Naive B cell (primary cell): ENCODE data around the gene ETS1. TPM values are rescaled to one million over a fixed set of nuclear protein-coding genes. Genes with fewer than 3 reads are reported as not detected.

Experiments used
- ATAC-seq, 2 donors: fragments of 150-1000 bp; cut with Tn5 transposase; 2 replicates each; pipeline ENCODE4 v1.10.0; 2021; ENCODE audit warnings: low read depth in 2 of 2, mild to moderate bottlenecking in 2 of 2, moderate library complexity in 2 of 2
- DNase-seq: peaks from one replicate; pipeline ENCODE4 v3.0.0; 2022
- H3K27ac Mint-ChIP-seq, 6 donors: one replicate each; pipeline ENCODE4 v1.8.0; 2020 to 2022; ENCODE audit warnings: mild to moderate bottlenecking in 6 of 6, mixed read lengths in 6 of 6, moderate library complexity in 5 of 6, inconsistent platforms in 2 of 6
- H3K27me3 Mint-ChIP-seq, 3 donors: one replicate each; pipeline ENCODE4 v1.8.0; 2021 to 2022; ENCODE audit warnings: mixed read lengths in 3 of 3, mild to moderate bottlenecking in 1 of 3
- H3K36me3 Mint-ChIP-seq, 2 donors: one replicate each; pipeline ENCODE4 v1.8.0; 2020 to 2022; ENCODE audit warnings: mixed read lengths in 2 of 2, inconsistent platforms in 1 of 2, mild to moderate bottlenecking in 1 of 2
- H3K4me1 Mint-ChIP-seq, 3 donors: one replicate each; pipeline ENCODE4 v1.8.0; 2020 to 2022; ENCODE audit warnings: mixed read lengths in 3 of 3, inconsistent platforms in 1 of 3, mild to moderate bottlenecking in 1 of 3, moderate library complexity in 1 of 3
- H3K4me3 Mint-ChIP-seq, 8 donors: one replicate each; pipeline ENCODE4 v1.8.0; 2020 to 2022; ENCODE audit warnings: mild to moderate bottlenecking in 8 of 8, mixed read lengths in 8 of 8, moderate library complexity in 8 of 8, inconsistent platforms in 2 of 8
- H3K9me3 Mint-ChIP-seq, 7 donors: one replicate each; pipeline ENCODE4 v1.8.0; 2020 to 2022; ENCODE audit warnings: mixed read lengths in 7 of 7, mild to moderate bottlenecking in 5 of 7, inconsistent platforms in 2 of 7, moderate library complexity in 1 of 7
- polyA plus RNA-seq, 6 donors: library from polyadenylated mRNA; unstranded; fragments of 300-500 nt; fragmentation: Illumina TruSeq; gene quantifications; one replicate each; pipeline ENCODE4 v1.2.3, GENCODE V29; 2021; ENCODE audit warnings: low read depth in 6 of 6

Gene ETS1
- polyA plus RNA-seq, 6 donors from 2014 or later, result 205 to 278 (median 247) TPM

DNA sequence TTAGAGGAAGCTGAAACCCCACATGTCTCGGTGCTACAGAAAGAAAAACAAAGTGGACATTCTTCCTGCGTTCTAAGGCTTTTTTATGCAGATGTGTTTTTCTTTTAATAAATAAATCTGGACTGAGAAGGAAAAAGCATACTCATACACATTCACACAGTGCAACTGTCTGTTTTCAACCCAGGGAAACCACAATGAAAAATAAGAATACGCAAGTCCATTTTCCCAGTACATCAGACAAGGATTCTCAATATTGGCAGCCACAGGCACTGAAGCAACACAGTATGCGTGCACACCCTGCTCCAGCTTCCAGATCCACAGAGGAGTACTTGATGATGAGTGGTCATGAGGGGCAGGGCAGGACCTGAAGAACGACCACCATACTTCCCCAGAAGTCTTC is 86.9 kb downstream of the ETS1 start:
- Mint-ChIP-seq H3K9me3 (no peaks in the 10 kb centered on the region), H3K27me3 (no peaks in the 10 kb centered on the region), H3K36me3 (peaks cover 28 to 33% of the 10 kb centered on the region in 2 donors), H3K4me1 (peaks cover 91 to 99% (median 97%) of the 10 kb centered on the region in 3 donors), H3K27ac (peak overlapping the region; percentile 24 to 95 (median 86)), H3K4me3 (peak overlapping the region; percentile 19 to 85 (median 78))
- DNase-seq (no peak), ATAC-seq (no peak)

GRCh38 chr11:128499613-128500253 is 87.6 kb downstream of the ETS1 start:
- H3K27ac Mint-ChIP-seq, result peak overlapping the region; percentile 84 to 95 (median 92)
- peaks cover 29 to 36% of the 10 kb centered on the region in 2 donors for H3K36me3 Mint-ChIP-seq
- ATAC-seq, result no peak
- H3K4me3 Mint-ChIP-seq, result peak overlapping the region in 7 of 8 donors; percentile 46 to 91 (median 59)
- no peak for DNase-seq
- H3K4me1 Mint-ChIP-seq, result peaks cover 89 to 99% (median 97%) of the 10 kb centered on the region in 3 donors
- H3K27me3 Mint-ChIP-seq, result no peaks in the 10 kb centered on the region
- H3K9me3 Mint-ChIP-seq, result no peaks in the 10 kb centered on the region

GRCh38 chr11:128498721-128499245 is 88.6 kb downstream of the ETS1 start:
- H3K4me3 Mint-ChIP-seq, result peak overlapping the region in 6 of 8 donors; percentile 3 to 91 (median 51)
- peak overlapping the region in 5 of 6 donors; percentile 58 to 95 (median 85) for H3K27ac Mint-ChIP-seq
- peaks cover 33 to 41% of the 10 kb centered on the region in 2 donors for H3K36me3 Mint-ChIP-seq
- H3K27me3 Mint-ChIP-seq, result no peaks in the 10 kb centered on the region
- H3K9me3 Mint-ChIP-seq, result no peaks in the 10 kb centered on the region
- peaks cover 83 to 97% (median 94%) of the 10 kb centered on the region in 3 donors for H3K4me1 Mint-ChIP-seq
- no peak for DNase-seq
- ATAC-seq, result no peak

GRCh38 chr11:128497776-128498095 is 89.6 kb downstream of the ETS1 start:
- DNase-seq (no peak), ATAC-seq (no peak)
- H3K4me1 Mint-ChIP-seq, result peaks cover 80 to 97% (median 93%) of the 10 kb centered on the region in 3 donors
- no peaks in the 10 kb centered on the region for H3K9me3 Mint-ChIP-seq
- H3K4me3 Mint-ChIP-seq, result peak overlapping the region; percentile 53 to 89 (median 65)
- peaks cover 33 to 41% of the 10 kb centered on the region in 2 donors for H3K36me3 Mint-ChIP-seq
- H3K27me3 Mint-ChIP-seq, result no peaks in the 10 kb centered on the region
- peak overlapping the region; percentile 30 to 95 (median 88) for H3K27ac Mint-ChIP-seq

DNA sequence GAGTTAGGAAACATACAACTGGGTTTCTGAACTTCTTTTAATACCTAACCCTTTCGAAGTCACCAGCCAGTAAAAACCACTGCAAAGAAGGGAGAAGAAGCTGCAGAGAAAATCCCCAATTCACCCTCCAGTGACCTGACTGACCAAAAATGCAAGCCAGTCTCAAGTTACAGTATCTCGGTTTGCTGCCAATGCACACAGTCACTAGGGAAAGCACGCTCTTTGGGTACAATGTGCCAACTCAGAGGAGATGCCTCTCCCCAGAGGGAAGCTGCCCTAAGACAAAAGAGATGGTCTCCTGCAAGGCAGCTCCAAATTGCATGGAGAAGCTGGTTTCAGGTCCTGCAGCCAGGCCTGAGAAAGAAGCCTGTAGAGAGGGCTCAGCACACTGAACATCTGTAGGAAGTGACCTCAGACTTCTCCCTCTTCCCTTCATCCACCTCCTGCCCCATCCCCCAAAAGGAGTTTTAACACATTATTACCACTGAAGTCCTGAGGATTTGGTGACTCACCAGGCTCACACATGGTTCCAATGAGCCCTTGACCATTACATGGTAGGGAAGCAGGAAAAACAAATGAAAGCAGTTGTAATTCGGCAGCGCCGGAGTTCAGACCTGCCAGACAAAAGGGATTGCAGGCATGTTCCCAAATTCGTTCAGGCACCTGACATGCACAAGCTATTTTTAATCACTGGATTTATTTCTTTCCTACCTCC is 90.1 kb downstream of the ETS1 start:
- ATAC-seq (peak; percentile 77 to 85), DNase-seq (peak; percentile 23)
- peaks cover 80 to 97% (median 93%) of the 10 kb centered on the region in 3 donors for H3K4me1 Mint-ChIP-seq
- H3K36me3 Mint-ChIP-seq, result peaks cover 33 to 41% of the 10 kb centered on the region in 2 donors
- no peaks in the 10 kb centered on the region for H3K27me3 Mint-ChIP-seq
- peak overlapping the region; percentile 53 to 89 (median 65) for H3K4me3 Mint-ChIP-seq
- peak overlapping the region; percentile 82 to 95 (median 88) for H3K27ac Mint-ChIP-seq
- H3K9me3 Mint-ChIP-seq, result no peaks in the 10 kb centered on the region

GRCh38 chr11:128496692-128497060 is 90.7 kb downstream of the ETS1 start:
- ATAC-seq (no peak), DNase-seq (no peak)
- Mint-ChIP-seq H3K27ac (peak overlapping the region; percentile 61 to 95 (median 83)), H3K36me3 (peaks cover 33 to 37% of the 10 kb centered on the region in 2 donors), H3K4me3 (peak overlapping the region; percentile 53 to 89 (median 65)), H3K4me1 (peaks cover 80 to 97% (median 93%) of the 10 kb centered on the region in 3 donors), H3K27me3 (no peaks in the 10 kb centered on the region), H3K9me3 (no peaks in the 10 kb centered on the region)

- H3K4me3 Mint-ChIP-seq, result peak overlapping the region; percentile 53 to 77 (median 65)
- DNase-seq (no peak), ATAC-seq (no peak)
- no peaks in the 10 kb centered on the region for H3K27me3 Mint-ChIP-seq
- peak overlapping the region; percentile 43 to 95 (median 75) for H3K27ac Mint-ChIP-seq
- H3K36me3 Mint-ChIP-seq, result peaks cover 37 to 38% of the 10 kb centered on the region in 2 donors
- peaks cover 80 to 97% (median 93%) of the 10 kb centered on the region in 3 donors for H3K4me1 Mint-ChIP-seq
- no peaks in the 10 kb centered on the region for H3K9me3 Mint-ChIP-seq
Observed at GRCh38 chr11:128496249-128496648, 91.1 kb downstream of the ETS1 start.

DNA sequence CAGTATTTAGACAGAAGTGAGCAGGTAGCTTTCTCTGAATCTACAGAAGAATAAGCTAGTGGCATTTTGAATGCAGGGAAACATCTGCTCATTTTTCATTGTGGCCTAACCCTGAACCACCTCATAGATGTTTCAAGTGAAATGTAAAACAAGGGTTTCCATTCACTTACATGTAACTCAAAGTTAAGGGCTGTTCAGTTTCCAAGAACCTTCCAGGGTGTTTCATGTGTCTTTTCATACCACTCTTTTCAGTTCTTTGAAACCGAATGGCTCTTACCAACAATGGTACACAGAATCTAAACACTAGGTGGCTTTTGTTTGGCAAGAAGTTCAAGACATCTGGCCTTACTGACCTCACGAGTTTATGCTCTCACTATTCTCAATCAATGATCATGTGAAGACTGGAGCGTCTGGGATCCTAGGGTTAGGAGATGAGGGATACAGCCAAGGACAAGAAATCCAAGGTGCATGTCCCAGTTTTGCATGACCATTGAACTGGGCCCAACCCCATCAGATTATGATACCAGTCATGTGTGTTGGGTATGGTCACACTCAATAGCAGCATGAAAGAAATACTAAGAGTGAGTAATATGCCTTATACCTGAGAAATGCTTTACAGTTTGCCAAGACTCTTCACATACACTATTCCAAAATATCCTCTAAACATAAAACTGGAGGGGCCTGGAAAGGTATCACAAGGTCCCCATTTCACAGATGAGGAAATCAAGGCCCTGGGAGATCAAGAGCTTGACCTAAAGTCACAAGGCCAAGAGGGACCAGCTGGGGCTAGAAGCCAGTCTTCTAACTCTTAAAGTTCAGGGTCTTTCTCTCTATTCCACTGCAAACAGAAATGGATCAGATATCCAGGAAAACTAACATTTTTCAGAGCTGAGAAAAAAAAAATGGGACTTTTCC is 92.7 kb downstream of the ETS1 start:
- DNase-seq, result no peak
- H3K9me3 Mint-ChIP-seq, result no peaks in the 10 kb centered on the region
- H3K36me3 Mint-ChIP-seq, result peaks cover 31 to 45% of the 10 kb centered on the region in 2 donors
- no peaks in the 10 kb centered on the region for H3K27me3 Mint-ChIP-seq
- no peak for ATAC-seq
- peak overlapping the region; percentile 62 to 95 (median 88) for H3K27ac Mint-ChIP-seq
- H3K4me3 Mint-ChIP-seq, result peak overlapping the region in 7 of 8 donors; percentile 4 to 68 (median 50)
- peaks cover 75 to 98% (median 91%) of the 10 kb centered on the region in 3 donors for H3K4me1 Mint-ChIP-seq

DNA sequence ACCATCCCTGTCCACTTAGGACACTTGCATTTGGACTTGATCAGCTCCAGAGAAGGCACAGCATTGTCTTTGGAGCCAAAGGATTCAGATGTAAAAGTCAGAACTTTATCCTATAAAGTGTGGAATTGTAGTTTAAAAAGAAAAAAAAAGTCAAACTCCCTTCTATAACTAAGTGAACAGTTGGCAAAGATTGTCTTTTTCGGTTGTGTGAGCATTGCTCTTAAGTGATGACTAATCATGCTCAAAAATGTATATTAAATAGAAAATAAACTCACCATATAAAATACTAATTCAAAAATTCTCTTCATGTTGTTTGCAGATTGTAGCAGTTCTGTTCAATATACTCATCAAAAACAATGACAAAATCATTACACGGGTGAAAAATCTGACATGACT is 93.8 kb downstream of the ETS1 start:
- Mint-ChIP-seq H3K27ac (peak overlapping the region; percentile 54 to 95 (median 88)), H3K4me3 (peak overlapping the region in 6 of 8 donors; percentile 28 to 83 (median 37)), H3K27me3 (no peaks in the 10 kb centered on the region), H3K36me3 (peaks cover 37 to 40% of the 10 kb centered on the region in 2 donors), H3K4me1 (peaks cover 75 to 96% (median 91%) of the 10 kb centered on the region in 3 donors), H3K9me3 (no peaks in the 10 kb centered on the region)
- DNase-seq, result no peak
- no peak for ATAC-seq

GRCh38 chr11:128492903-128493569 is 94.3 kb downstream of the ETS1 start:
- Mint-ChIP-seq H3K27ac (peak overlapping the region; percentile 74 to 96 (median 92)), H3K4me3 (peak overlapping the region in 7 of 8 donors; percentile 28 to 84 (median 60)), H3K9me3 (no peaks in the 10 kb centered on the region), H3K4me1 (peaks cover 73 to 97% (median 91%) of the 10 kb centered on the region in 3 donors), H3K36me3 (peaks cover 34 to 41% of the 10 kb centered on the region in 2 donors), H3K27me3 (no peaks in the 10 kb centered on the region)
- ATAC-seq (peak in 1 of 2 donors; percentile 23), DNase-seq (no peak)

GRCh38 chr11:128492461-128492860 is 94.9 kb downstream of the ETS1 start:
- Mint-ChIP-seq H3K9me3 (no peaks in the 10 kb centered on the region), H3K27me3 (no peaks in the 10 kb centered on the region), H3K4me3 (peak overlapping the region in 3 of 8 donors; percentile 34 to 83 (median 65)), H3K36me3 (peaks cover 29 to 41% of the 10 kb centered on the region in 2 donors), H3K27ac (peak overlapping the region; percentile 57 to 96 (median 94)), H3K4me1 (peaks cover 68 to 92% (median 87%) of the 10 kb centered on the region in 3 donors)
- ATAC-seq, result no peak
- DNase-seq, result no peak

GRCh38 chr11:128491195-128491936 is 96.0 kb downstream of the ETS1 start:
- ATAC-seq (no peak), DNase-seq (no peak)
- H3K4me3 Mint-ChIP-seq, result peak overlapping the region in 1 of 8 donors; percentile 19
- H3K27me3 Mint-ChIP-seq, result no peaks in the 10 kb centered on the region
- peak overlapping the region; percentile 29 to 95 (median 70) for H3K27ac Mint-ChIP-seq
- H3K9me3 Mint-ChIP-seq, result no peaks in the 10 kb centered on the region
- H3K4me1 Mint-ChIP-seq, result peaks cover 61 to 91% (median 83%) of the 10 kb centered on the region in 3 donors
- H3K36me3 Mint-ChIP-seq, result peaks cover 29 to 43% of the 10 kb centered on the region in 2 donors
